ENCODE results near the gene ZC3H7A. TPM values are rescaled to one million over a fixed set of nuclear protein-coding genes. Genes with fewer than 3 reads are reported as not detected.

The ZC3H7A gene
- total RNA-seq, 1 donor from 2014 or later: 52.6 TPM

- Histone ChIP-seq H3K4me3 (ENCODE audit: low read depth, low read length) (peak overlapping the region; percentile 95), H3K27me3 (ENCODE audit: control insufficient read depth, insufficient read depth, low read length) (no peaks in the 10 kb centered on the region), H3K36me3 (ENCODE audit: control insufficient read depth, insufficient read depth, low read length) (no peaks in the 10 kb centered on the region)
- TF ChIP-seq, protein P1, sequence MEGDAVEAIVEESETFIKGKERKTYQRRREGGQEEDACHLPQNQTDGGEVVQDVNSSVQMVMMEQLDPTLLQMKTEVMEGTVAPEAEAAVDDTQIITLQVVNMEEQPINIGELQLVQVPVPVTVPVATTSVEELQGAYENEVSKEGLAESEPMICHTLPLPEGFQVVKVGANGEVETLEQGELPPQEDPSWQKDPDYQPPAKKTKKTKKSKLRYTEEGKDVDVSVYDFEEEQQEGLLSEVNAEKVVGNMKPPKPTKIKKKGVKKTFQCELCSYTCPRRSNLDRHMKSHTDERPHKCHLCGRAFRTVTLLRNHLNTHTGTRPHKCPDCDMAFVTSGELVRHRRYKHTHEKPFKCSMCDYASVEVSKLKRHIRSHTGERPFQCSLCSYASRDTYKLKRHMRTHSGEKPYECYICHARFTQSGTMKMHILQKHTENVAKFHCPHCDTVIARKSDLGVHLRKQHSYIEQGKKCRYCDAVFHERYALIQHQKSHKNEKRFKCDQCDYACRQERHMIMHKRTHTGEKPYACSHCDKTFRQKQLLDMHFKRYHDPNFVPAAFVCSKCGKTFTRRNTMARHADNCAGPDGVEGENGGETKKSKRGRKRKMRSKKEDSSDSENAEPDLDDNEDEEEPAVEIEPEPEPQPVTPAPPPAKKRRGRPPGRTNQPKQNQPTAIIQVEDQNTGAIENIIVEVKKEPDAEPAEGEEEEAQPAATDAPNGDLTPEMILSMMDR (IDR thresholded peaks at IDR 0.05; ENCODE audit: insufficient read depth, low read length, poor library complexity, severe bottlenecking): no peak
- no peak for DNase-seq (ENCODE audit: low read depth)
These were observed 562 bp downstream of the ZC3H7A start for GRCh38 chr16:11796227-11797165.

DNA sequence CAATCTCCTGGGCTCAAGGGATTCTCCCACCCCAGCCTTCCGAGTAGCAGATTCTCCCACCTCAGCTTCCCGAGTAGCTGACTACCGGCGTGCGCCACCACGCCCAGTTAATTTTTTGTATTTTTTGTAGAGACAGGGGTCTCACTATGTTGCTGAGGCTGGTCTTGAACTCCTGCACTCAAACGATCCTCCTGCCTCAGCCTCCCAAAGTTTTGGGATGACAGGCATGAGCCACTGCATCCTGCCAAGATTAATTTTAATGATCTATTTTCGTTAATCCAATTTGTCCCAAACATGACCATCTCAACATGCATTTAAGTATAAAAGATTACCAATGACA, 1.2 kb downstream of the ZC3H7A start:
- H3K4me3 ChIP-seq (ENCODE audit: low read depth, low read length): peak overlapping the region; percentile 95
- no peak for DNase-seq (ENCODE audit: low read depth)
- TF ChIP-seq, protein P1 (IDR thresholded peaks at IDR 0.05; ENCODE audit: insufficient read depth, low read length, poor library complexity, severe bottlenecking): no peak
- H3K27me3 ChIP-seq (ENCODE audit: control insufficient read depth, insufficient read depth, low read length): no peaks in the 10 kb centered on the region
- H3K36me3 ChIP-seq (ENCODE audit: control insufficient read depth, insufficient read depth, low read length): no peaks in the 10 kb centered on the region

DNA sequence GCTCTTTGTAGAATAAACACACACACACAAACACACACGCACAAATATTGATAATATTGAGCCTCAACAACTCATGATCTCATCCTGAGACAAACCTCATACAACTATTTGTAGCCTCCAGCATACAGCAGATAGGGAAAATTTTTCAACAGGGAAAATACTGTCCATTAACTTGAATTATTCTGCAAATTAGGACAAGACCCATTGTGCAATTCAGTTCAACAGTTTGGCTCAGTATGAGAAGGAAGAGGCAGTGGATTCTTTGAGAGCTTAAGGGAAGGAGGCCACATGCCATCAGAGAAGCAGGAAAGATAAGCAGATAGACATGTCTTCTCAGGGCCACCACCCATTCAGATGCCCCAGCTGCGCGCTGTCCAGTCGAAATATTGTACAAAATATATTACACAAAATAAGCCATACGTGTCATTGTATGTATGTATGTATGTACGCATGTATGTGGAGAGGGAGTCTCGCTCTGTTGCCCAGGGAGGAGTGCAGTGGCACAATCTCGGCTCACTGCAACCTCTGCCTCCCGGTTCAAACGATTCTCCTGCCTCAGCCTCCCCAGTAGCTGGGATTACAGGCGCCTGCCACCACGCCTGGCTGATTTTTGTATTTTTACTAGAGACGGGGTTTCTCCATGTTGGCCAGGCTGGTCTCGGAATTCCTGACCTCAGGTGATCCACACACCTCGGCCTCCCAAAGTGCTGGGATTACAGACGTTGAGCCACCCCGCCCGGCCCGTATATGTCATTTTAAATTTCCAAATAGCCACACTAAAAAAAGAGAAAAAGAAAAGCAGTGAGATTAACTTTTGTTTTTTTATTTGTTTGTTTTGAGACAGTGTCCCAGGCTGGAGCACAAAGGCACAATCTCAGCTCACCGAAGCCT, 1.8 kb downstream of the ZC3H7A start:
- Histone ChIP-seq H3K4me3 (ENCODE audit: low read depth, low read length) (peak overlapping the region; percentile 95), H3K36me3 (ENCODE audit: control insufficient read depth, insufficient read depth, low read length) (no peaks in the 10 kb centered on the region), H3K27me3 (ENCODE audit: control insufficient read depth, insufficient read depth, low read length) (no peaks in the 10 kb centered on the region)
- TF ChIP-seq, protein P1 (IDR thresholded peaks at IDR 0.05; ENCODE audit: insufficient read depth, low read length, poor library complexity, severe bottlenecking): no peak
- DNase-seq (ENCODE audit: low read depth): no peak

DNA sequence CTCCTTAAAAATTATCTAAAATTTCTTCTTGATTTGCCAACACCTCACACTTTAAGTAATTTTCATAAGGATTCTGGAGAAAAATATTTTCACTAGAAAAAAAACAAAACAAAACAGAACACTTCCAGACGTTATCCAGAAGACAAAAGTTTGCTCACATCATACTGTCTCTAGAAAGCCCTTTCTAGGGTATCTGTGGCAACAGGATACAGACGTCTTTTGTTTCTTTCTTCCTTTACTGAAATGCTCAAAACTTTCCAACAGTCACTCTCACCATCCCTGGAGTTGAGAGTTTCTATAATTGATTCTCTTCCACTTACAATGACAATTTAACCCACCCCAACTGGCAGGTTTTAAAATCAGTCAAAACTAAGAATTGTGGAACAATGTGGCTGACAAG, 2.6 kb downstream of the ZC3H7A start:
- Histone ChIP-seq H3K27me3 (ENCODE audit: control insufficient read depth, insufficient read depth, low read length) (no peaks in the 10 kb centered on the region), H3K4me3 (ENCODE audit: low read depth, low read length) (no peak overlapping the region), H3K36me3 (ENCODE audit: control insufficient read depth, insufficient read depth, low read length) (no peaks in the 10 kb centered on the region)
- DNase-seq (ENCODE audit: low read depth): no peak
- TF ChIP-seq, protein P1 (IDR thresholded peaks at IDR 0.05; ENCODE audit: insufficient read depth, low read length, poor library complexity, severe bottlenecking): no peak

GRCh38 chr16:11793840-11794239, 3.2 kb downstream of the ZC3H7A start:
- Histone ChIP-seq H3K4me3 (ENCODE audit: low read depth, low read length) (no peak overlapping the region), H3K36me3 (ENCODE audit: control insufficient read depth, insufficient read depth, low read length) (no peaks in the 10 kb centered on the region), H3K27me3 (ENCODE audit: control insufficient read depth, insufficient read depth, low read length) (no peaks in the 10 kb centered on the region)
- DNase-seq (ENCODE audit: low read depth): no peak
- TF ChIP-seq, protein P1 (IDR thresholded peaks at IDR 0.05; ENCODE audit: insufficient read depth, low read length, poor library complexity, severe bottlenecking): no peak
